SK-N-SH (cell line): ENCODE results near the gene ME2.
A peak's percentile ranks its signal among the peaks of the same experiment; 100 is the strongest.

ENCODE experiments used
- GATA2 ChIP-seq: sonication (generic); formaldehyde crosslinking; IDR thresholded peaks from 2 replicates; pipeline ENCODE4 v1.5.0; 2020; ENCODE audit warnings: mild to moderate bottlenecking, missing genetic modification reagents
- POLR2AphosphoS5 ChIP-seq: IDR thresholded peaks from 2 replicates; pipeline ENCODE4 v1.6.1; 2012; ENCODE audit warnings: low read depth, low read length
- RAD21 ChIP-seq: IDR thresholded peaks from 2 replicates; pipeline ENCODE4 v1.6.1; 2012; ENCODE audit warnings: mild to moderate bottlenecking, low read length
- SMC3 ChIP-seq: IDR thresholded peaks from 2 replicates; pipeline ENCODE4 v1.6.1; 2012; ENCODE audit warnings: low read depth, low read length, improper control_type of control experiment
- TAF1 ChIP-seq: IDR thresholded peaks from 2 replicates; pipeline ENCODE4 v1.6.1; 2012; ENCODE audit warnings: low read depth, mild to moderate bottlenecking, low read length, moderate library complexity, borderline replicate concordance
- TCF12 ChIP-seq: IDR thresholded peaks from 2 replicates; pipeline ENCODE4 v1.4.0; 2012
- TF ChIP-seq, protein P1 (sequence below): fragments of 200-600 bp; sonication (generic); IDR thresholded peaks from 2 replicates; pipeline ENCODE4 v1.6.1; 2017; ENCODE audit warnings: antibody characterized with exemption, mild to moderate bottlenecking, moderate library complexity
- TF ChIP-seq, protein P2 (sequence below): IDR thresholded peaks from 2 replicates; pipeline ENCODE4 v1.4.0; 2012; ENCODE audit warnings: low read depth, borderline replicate concordance
- TF ChIP-seq, protein P3 (sequence below): IDR thresholded peaks from 2 replicates; pipeline ENCODE4 v1.6.1; 2012; ENCODE audit warnings: mild to moderate bottlenecking, low read depth, low read length, moderate library complexity

DNA sequence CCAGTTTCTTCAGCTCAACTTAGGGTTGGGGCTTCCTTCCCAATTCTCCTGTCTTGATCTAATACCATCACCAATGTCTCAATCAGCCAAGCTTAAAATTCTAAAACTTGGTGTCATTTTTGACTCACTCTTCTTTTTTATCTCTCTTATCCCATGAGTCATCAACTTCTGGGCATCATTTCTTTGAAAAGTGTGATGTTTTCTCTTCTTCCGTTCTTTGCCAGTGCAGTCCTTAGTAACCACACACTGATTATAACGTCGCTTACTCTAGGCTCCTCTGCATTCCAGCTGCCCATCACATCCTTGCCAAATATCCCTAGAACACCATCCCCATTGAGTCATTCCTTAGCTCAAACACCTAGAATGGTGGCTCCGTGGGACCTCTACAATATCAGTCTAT is 31.7 kb upstream of the ME2 start:
- peak; percentile 36 for TF ChIP-seq TCF12
- no peak for TF ChIP-seq POLR2AphosphoS5
- no peak for TF ChIP-seq TAF1
- TF ChIP-seq GATA2 (CRISPR knock-in tag): no peak
- TF ChIP-seq, protein P1, sequence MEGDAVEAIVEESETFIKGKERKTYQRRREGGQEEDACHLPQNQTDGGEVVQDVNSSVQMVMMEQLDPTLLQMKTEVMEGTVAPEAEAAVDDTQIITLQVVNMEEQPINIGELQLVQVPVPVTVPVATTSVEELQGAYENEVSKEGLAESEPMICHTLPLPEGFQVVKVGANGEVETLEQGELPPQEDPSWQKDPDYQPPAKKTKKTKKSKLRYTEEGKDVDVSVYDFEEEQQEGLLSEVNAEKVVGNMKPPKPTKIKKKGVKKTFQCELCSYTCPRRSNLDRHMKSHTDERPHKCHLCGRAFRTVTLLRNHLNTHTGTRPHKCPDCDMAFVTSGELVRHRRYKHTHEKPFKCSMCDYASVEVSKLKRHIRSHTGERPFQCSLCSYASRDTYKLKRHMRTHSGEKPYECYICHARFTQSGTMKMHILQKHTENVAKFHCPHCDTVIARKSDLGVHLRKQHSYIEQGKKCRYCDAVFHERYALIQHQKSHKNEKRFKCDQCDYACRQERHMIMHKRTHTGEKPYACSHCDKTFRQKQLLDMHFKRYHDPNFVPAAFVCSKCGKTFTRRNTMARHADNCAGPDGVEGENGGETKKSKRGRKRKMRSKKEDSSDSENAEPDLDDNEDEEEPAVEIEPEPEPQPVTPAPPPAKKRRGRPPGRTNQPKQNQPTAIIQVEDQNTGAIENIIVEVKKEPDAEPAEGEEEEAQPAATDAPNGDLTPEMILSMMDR: no peak
- TF ChIP-seq, protein P2, sequence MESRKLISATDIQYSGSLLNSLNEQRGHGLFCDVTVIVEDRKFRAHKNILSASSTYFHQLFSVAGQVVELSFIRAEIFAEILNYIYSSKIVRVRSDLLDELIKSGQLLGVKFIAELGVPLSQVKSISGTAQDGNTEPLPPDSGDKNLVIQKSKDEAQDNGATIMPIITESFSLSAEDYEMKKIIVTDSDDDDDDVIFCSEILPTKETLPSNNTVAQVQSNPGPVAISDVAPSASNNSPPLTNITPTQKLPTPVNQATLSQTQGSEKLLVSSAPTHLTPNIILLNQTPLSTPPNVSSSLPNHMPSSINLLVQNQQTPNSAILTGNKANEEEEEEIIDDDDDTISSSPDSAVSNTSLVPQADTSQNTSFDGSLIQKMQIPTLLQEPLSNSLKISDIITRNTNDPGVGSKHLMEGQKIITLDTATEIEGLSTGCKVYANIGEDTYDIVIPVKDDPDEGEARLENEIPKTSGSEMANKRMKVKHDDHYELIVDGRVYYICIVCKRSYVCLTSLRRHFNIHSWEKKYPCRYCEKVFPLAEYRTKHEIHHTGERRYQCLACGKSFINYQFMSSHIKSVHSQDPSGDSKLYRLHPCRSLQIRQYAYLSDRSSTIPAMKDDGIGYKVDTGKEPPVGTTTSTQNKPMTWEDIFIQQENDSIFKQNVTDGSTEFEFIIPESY: no peak
- no peak for TF ChIP-seq SMC3
- TF ChIP-seq, protein P3, sequence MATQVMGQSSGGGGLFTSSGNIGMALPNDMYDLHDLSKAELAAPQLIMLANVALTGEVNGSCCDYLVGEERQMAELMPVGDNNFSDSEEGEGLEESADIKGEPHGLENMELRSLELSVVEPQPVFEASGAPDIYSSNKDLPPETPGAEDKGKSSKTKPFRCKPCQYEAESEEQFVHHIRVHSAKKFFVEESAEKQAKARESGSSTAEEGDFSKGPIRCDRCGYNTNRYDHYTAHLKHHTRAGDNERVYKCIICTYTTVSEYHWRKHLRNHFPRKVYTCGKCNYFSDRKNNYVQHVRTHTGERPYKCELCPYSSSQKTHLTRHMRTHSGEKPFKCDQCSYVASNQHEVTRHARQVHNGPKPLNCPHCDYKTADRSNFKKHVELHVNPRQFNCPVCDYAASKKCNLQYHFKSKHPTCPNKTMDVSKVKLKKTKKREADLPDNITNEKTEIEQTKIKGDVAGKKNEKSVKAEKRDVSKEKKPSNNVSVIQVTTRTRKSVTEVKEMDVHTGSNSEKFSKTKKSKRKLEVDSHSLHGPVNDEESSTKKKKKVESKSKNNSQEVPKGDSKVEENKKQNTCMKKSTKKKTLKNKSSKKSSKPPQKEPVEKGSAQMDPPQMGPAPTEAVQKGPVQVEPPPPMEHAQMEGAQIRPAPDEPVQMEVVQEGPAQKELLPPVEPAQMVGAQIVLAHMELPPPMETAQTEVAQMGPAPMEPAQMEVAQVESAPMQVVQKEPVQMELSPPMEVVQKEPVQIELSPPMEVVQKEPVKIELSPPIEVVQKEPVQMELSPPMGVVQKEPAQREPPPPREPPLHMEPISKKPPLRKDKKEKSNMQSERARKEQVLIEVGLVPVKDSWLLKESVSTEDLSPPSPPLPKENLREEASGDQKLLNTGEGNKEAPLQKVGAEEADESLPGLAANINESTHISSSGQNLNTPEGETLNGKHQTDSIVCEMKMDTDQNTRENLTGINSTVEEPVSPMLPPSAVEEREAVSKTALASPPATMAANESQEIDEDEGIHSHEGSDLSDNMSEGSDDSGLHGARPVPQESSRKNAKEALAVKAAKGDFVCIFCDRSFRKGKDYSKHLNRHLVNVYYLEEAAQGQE: no peak
- no peak for TF ChIP-seq RAD21
